Transverse colon (tissue), 4 donors: ENCODE measurements around the gene INCENP. TPM values are rescaled to one million over a fixed set of nuclear protein-coding genes. Genes with fewer than 3 reads are reported as not detected.

ENCODE experiments used
- DNase-seq: peaks from one replicate; pipeline ENCODE4 v3.0.0-alpha.2; 2019
- H3K27ac ChIP-seq, 4 donors: fragments of 200-600 bp; sonication (generic); 2 replicates each; pipeline ENCODE4 v1.5.1; 2016 to 2018; ENCODE audit warnings: inconsistent platforms in 4 of 4
- H3K27me3 ChIP-seq: fragments of 200-600 bp; sonication (generic); 2 replicates; pipeline ENCODE4 v1.5.1; 2017; ENCODE audit warnings: inconsistent platforms
- H3K36me3 ChIP-seq, 4 donors: fragments of 200-600 bp; sonication (generic); 2 replicates each; pipeline ENCODE4 v1.5.1; 2017 to 2019; ENCODE audit warnings: inconsistent platforms in 4 of 4
- H3K4me1 ChIP-seq, 4 donors: fragments of 200-600 bp; sonication (generic); 2 replicates each; pipeline ENCODE4 v1.5.1; 2017 to 2020; ENCODE audit warnings: inconsistent platforms in 4 of 4
- H3K4me3 ChIP-seq, 4 donors: fragments of 200-600 bp; sonication (generic); 1 replicate in 1 of 4; 2 replicates in 3 of 4; pipeline versions ENCODE4 v1.5.1 to v1.6.1; 2017 to 2019; ENCODE audit warnings: inconsistent platforms in 4 of 4
- H3K9me3 ChIP-seq, 2 donors: fragments of 200-600 bp; sonication (generic); 2 replicates each; pipeline ENCODE4 v1.5.1; 2017 to 2019; ENCODE audit warnings: inconsistent platforms in 2 of 2
- CTCF ChIP-seq, 5 experiments: fragments of 200-600 bp in 3 of 5; fragments of 450-650 bp in 2 of 5; sonication (generic) in 3 of 5; IDR thresholded peaks; 1 replicate in 2 of 5; 2 replicates in 3 of 5; pipeline ENCODE4 v1.5.1; 2016 to 2017; ENCODE audit warnings: antibody characterized with exemption in 5 of 5, inconsistent platforms in 3 of 5, mild to moderate bottlenecking in 2 of 5, moderate library complexity in 1 of 5
- EP300 ChIP-seq: sonication (generic); formaldehyde crosslinking; IDR thresholded peaks from one replicate; pipeline ENCODE4 v1.6.1; 2017; ENCODE audit warnings: antibody characterized with exemption, low read depth
- POLR2A ChIP-seq: fragments of 450-650 bp; IDR thresholded peaks from one replicate; pipeline ENCODE4 v1.6.1; 2016; ENCODE audit warnings: antibody characterized with exemption, mild to moderate bottlenecking, moderate library complexity
- POLR2AphosphoS5 ChIP-seq, 3 donors: sonication (generic); formaldehyde crosslinking; IDR thresholded peaks; one replicate each; pipeline ENCODE4 v1.6.1; 2016; ENCODE audit warnings: antibody characterized with exemption in 3 of 3
- WGBS, 2 donors: methylation state at CpG; one replicate each; pipeline ENCODE4 v1.1.5; 2018; ENCODE audit warnings: low coverage in 1 of 2; 5-methylcytosine and 5-hydroxymethylcytosine counted together
- in situ Hi-C, 4 donors: fragments of 200-750 bp; cut with MboI; loops; one replicate each; pipeline versions ENCODE4 v1.15.0 to v1.15.1; 2017; ENCODE audit warnings: low sequenced_read_pairs in 3 of 4, low pct_ligation_motif_present in 1 of 4, low pct_unique_long_range_greater_than_20kb in 1 of 4
- intact Hi-C: fragments of 100-400 bp; cut with DNase I; formaldehyde crosslinking; loops from one replicate; pipeline ENCODE4 v1.15.1; 2023; ENCODE audit warnings: low total_unique reads
- total RNA-seq, 4 donors: library from RNA; depleted of rRNA; stranded (reverse); fragments of >200 nt; gene quantifications; one replicate each; pipeline ENCODE4 v1.1.0, GENCODE V29; 2016

Gene INCENP
- total RNA-seq, 4 donors from 2014 or later, result 10.5 to 38.9 (median 26.1) TPM

GRCh38 chr11:62201376-62201775 is 77.6 kb downstream of the INCENP start:
- Histone ChIP-seq H3K4me1 (no peaks in the 10 kb centered on the region), H3K4me3 (no peak overlapping the region), H3K9me3 (no peaks in the 10 kb centered on the region), H3K27ac (no peak overlapping the region), H3K36me3 (no peaks in the 10 kb centered on the region), H3K27me3 (peaks cover 23% of the 10 kb centered on the region)
- in situ Hi-C loops (loop anchor here in 1 of 4 donors (25.0 kb wide), 1 partner anchor 111 kb away; no protein-coding TSS in a partner anchor), intact Hi-C loops (no loop called here)
- DNase-seq, result no peak
- WGBS, 2 donors, result 92% methylated on average over 1 of the region's 2 CpGs; no CpG with 5 or more reads in 1 of the 2 donors
- TF ChIP-seq POLR2AphosphoS5 (IDR thresholded peaks at IDR 0.05) (no peak), POLR2A (no peak), EP300 (no peak), CTCF (IDR thresholded peaks at IDR 0.05) (no peak)

Other genes starting within 250 kb of the INCENP start
- gene FADS3, start 232.5 kb upstream of the INCENP start, total RNA-seq, result 10 to 100 TPM; 19.5 to 96.9 (median 31.6) TPM
- gene RAB3IL1, start 206.4 kb upstream of the INCENP start, total RNA-seq, result 1 to 10 TPM; 1.2 to 7.6 (median 5.9) TPM
- 1 to 10 TPM in 3 of 4 donors, under 1 TPM in 1; 0.40 to 3.7 (median 2.6) TPM for gene BEST1, start 173.7 kb upstream of the INCENP start, total RNA-seq
- 1,000 to 10,000 TPM; 2,288 to 6,007 (median 4,694) TPM for gene FTH1, start 156.4 kb upstream of the INCENP start, total RNA-seq
- not detected for gene SCGB1D1, start 66.2 kb downstream of the INCENP start, total RNA-seq
- gene SCGB2A1, start 84.7 kb downstream of the INCENP start, total RNA-seq, result 1 to 10 TPM in 2 of 4 donors, not detected in 2; 2.7 to 5.9 TPM
- not detected for gene SCGB1D2, start 118.2 kb downstream of the INCENP start, total RNA-seq
- not detected for gene SCGB2A2, start 146.1 kb downstream of the INCENP start, total RNA-seq
- not detected for gene SCGB1D4, start 175.1 kb downstream of the INCENP start, total RNA-seq
- gene ASRGL1, start 213.4 kb downstream of the INCENP start, total RNA-seq, result 10 to 100 TPM; 14.9 to 44.5 (median 35.6) TPM